22Rv1 (cell line): ENCODE results near the gene SLC22A1.
"Not testable (repeated sequence)": the region's sequence is repeated elsewhere in the genome, so short reads cannot be mapped to it uniquely, and the experiment has no call there.

Experiments used
- ZFX ChIP-seq: fragments of 450-650 bp; IDR thresholded peaks from 2 replicates; pipeline ENCODE4 v1.6.1; 2017; ENCODE audit warnings: antibody characterized with exemption, borderline replicate concordance
- TF ChIP-seq, protein P1 (sequence below): fragments of 450-650 bp; IDR thresholded peaks from 2 replicates; pipeline ENCODE4 v1.5.1; 2017; ENCODE audit warnings: mild to moderate bottlenecking

GRCh38 chr6:160092176-160092575 lies 29.4 kb upstream of the SLC22A1 start:
- TF ChIP-seq, protein P1, sequence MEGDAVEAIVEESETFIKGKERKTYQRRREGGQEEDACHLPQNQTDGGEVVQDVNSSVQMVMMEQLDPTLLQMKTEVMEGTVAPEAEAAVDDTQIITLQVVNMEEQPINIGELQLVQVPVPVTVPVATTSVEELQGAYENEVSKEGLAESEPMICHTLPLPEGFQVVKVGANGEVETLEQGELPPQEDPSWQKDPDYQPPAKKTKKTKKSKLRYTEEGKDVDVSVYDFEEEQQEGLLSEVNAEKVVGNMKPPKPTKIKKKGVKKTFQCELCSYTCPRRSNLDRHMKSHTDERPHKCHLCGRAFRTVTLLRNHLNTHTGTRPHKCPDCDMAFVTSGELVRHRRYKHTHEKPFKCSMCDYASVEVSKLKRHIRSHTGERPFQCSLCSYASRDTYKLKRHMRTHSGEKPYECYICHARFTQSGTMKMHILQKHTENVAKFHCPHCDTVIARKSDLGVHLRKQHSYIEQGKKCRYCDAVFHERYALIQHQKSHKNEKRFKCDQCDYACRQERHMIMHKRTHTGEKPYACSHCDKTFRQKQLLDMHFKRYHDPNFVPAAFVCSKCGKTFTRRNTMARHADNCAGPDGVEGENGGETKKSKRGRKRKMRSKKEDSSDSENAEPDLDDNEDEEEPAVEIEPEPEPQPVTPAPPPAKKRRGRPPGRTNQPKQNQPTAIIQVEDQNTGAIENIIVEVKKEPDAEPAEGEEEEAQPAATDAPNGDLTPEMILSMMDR, result not testable (repeated sequence)
- not testable (repeated sequence) for TF ChIP-seq ZFX
